Heart left ventricle (tissue), 16 donors: ENCODE results near the gene C16orf86. TPM values are rescaled to one million over a fixed set of nuclear protein-coding genes. Genes with fewer than 3 reads are reported as not detected.

Source experiments
- ATAC-seq, 4 donors: fragments of 200-7000 bp; cut with Tn5 transposase; one replicate each; pipeline ENCODE4 v1.9.1; 2020 to 2022; ENCODE audit warnings: moderate library complexity in 4 of 4, mild to moderate bottlenecking in 3 of 4, moderate number of reproducible peaks in 1 of 4
- DNase-seq, 5 donors: peaks; one replicate each; pipeline ENCODE4 v3.0.0-alpha.2; 2020
- H3K27ac ChIP-seq, 12 donors: fragments of 200-600 bp; sonication (generic) in 4 of 12; one replicate each; pipeline versions ENCODE4 v1.5.0 to v1.8.0; 2016 to 2022; ENCODE audit warnings: mild to moderate bottlenecking in 2 of 12
- H3K27me3 ChIP-seq, 9 donors: fragments of 200-600 bp; sonication (generic) in 2 of 9; one replicate each; pipeline versions ENCODE4 v1.5.1 to v1.8.0; 2016 to 2022; ENCODE audit warnings: mild to moderate bottlenecking in 3 of 9
- H3K36me3 ChIP-seq, 9 donors: fragments of 200-600 bp; sonication (generic) in 2 of 9; one replicate each; pipeline versions ENCODE4 v1.5.0 to v1.8.0; 2018 to 2022; ENCODE audit warnings: mild to moderate bottlenecking in 2 of 9
- H3K4me1 ChIP-seq, 12 donors: fragments of 200-600 bp; sonication (generic) in 4 of 12; one replicate each; pipeline versions ENCODE4 v1.5.0 to v1.8.0; 2016 to 2022; ENCODE audit warnings: mild to moderate bottlenecking in 3 of 12
- H3K4me3 ChIP-seq, 12 donors: fragments of 200-600 bp; sonication (generic) in 4 of 12; one replicate each; pipeline versions ENCODE4 v1.5.0 to v1.8.0; 2017 to 2022; ENCODE audit warnings: mild to moderate bottlenecking in 9 of 12, moderate library complexity in 4 of 12
- H3K9me3 ChIP-seq, 12 donors: fragments of 200-600 bp; sonication (generic) in 4 of 12; one replicate each; pipeline versions ENCODE4 v1.5.0 to v1.8.0; 2016 to 2022; ENCODE audit warnings: mild to moderate bottlenecking in 1 of 12
- CTCF ChIP-seq, 12 donors: fragments of 200-600 bp; sonication (generic) in 4 of 12; IDR thresholded peaks; one replicate each; pipeline versions ENCODE4 v1.5.0 to v1.8.0; 2018 to 2022; ENCODE audit warnings: antibody characterized with exemption in 12 of 12, mild to moderate bottlenecking in 5 of 12
- POLR2A ChIP-seq, 2 donors: fragments of 450-650 bp; IDR thresholded peaks; one replicate each; pipeline ENCODE4 v1.6.1; 2017; ENCODE audit warnings: antibody characterized with exemption in 2 of 2, mild to moderate bottlenecking in 2 of 2, moderate library complexity in 2 of 2
- WGBS, 4 donors: extraction: QIAGEN DNeasy Blood & Tissue Kit in 2 of 4; methylation state at CpG; one replicate each; pipeline versions ENCODE4 v1.1.5 to v1.1.7; 2013 to 2018; 5-methylcytosine and 5-hydroxymethylcytosine counted together
- intact Hi-C, 10 donors: fragments of 100-400 bp; cut with DNase I; formaldehyde crosslinking; loops; one replicate each; pipeline versions ENCODE4 v1.11.1 to v1.14.2; 2022
- polyA plus RNA-seq, 2 donors: library from polyadenylated mRNA; stranded (reverse); fragments of 200-250 nt; gene quantifications; one replicate each; pipeline ENCODE4 v1.2.3, GENCODE V29; 2013
- total RNA-seq, 9 donors: library from RNA; depleted of rRNA in 2 of 9; stranded (reverse); fragments of >200 nt in 2 of 9; fragmentation: NEBNext Ultra II Directional in 3 of 9; extraction: Animal tissue kit (Norgen Biotek cat#: 25700) in 3 of 9; gene quantifications; one replicate each; pipeline versions ENCODE4 v1.1.0 to v1.2.4, GENCODE V29; 2016 to 2023
- donor health status: ischemic (EF 13 %, LVEDD 7.1; RV severe dilation, severe dysfunction).
- donor health status: healthy with polysubstance abuse.
- donor health status: DM: no; HTN: yes; CAD: no.
- donor health status: DM: no; HTN: no; CAD: no.
- donor health status: ischemic (EF 25% LVEDD 6.9; RV normal size, moderate dysfunction).
- donor health status: ischemic (EF 25% LVEDD 5.7; RV mildly dilated, moderate dysfunction).
- donor health status: healthy.
- donor health status: DM: yes; HTN: yes; CAD: no.
- donor health status: ischemic (EF 35%, LVEDD 5.7; RV mildly dilated, moderate dysfunction).
- donor health status: nonischemic (EF 11% LVEDD 7.7; RV severe dilation, severe dysfunction).
- donor health status: DM: yes; HTN: yes; CAD: no.
- donor health status: PGD.
- donor health status: ischemic (EF 29% LVEDD 5.4; RV normal size, mild dysfunction).
- donor health status: nonischemic (EF 23%, LVEDD 6.1; RV moderate dilation, normal function).

The C16orf86 gene
- total and polyA plus RNA-seq, 11 donors = 2.1 to 11.6 (median 4.3) TPM

GRCh38 chr16:67651039-67651438 is 15.6 kb upstream of the C16orf86 start:
- TF ChIP-seq POLR2A (IDR thresholded peaks at IDR 0.05) = no peak
- no peak for TF ChIP-seq CTCF (IDR thresholded peaks at IDR 0.05)
- DNase-seq (no peak), ATAC-seq (no peak)
- Histone ChIP-seq H3K4me3 (no peak overlapping the region), H3K4me1 (peaks cover 0 to 34% (median 9%) of the 10 kb centered on the region in 12 donors), H3K9me3 (no peaks in the 10 kb centered on the region), H3K27me3 (peaks cover 33 to 89% (median 63%) of the 10 kb centered on the region in 9 donors), H3K27ac (no peak overlapping the region), H3K36me3 (no peaks in the 10 kb centered on the region)
- intact Hi-C loops = loop anchor here in 2 of 10 donors (5.0 kb wide), 2 partner anchors 84 to 129 kb away; no protein-coding TSS in a partner anchor
- 87 to 91% (median 88%) methylated on average over 7 of the region's 7 CpGs for WGBS, 4 donors

GRCh38 chr16:67651847-67652246 is 14.8 kb upstream of the C16orf86 start:
- intact Hi-C loops = loop anchor here in 2 of 10 donors (5.0 kb wide), 2 partner anchors 85 to 130 kb away; no protein-coding TSS in a partner anchor
- Histone ChIP-seq H3K4me1 (peaks cover 0 to 34% (median 9%) of the 10 kb centered on the region in 12 donors), H3K36me3 (peaks cover 0 to 3% (median 0%) of the 10 kb centered on the region in 9 donors), H3K27ac (no peak overlapping the region), H3K27me3 (peaks cover 33 to 82% (median 54%) of the 10 kb centered on the region in 9 donors), H3K9me3 (no peaks in the 10 kb centered on the region), H3K4me3 (no peak overlapping the region)
- 86 to 94% (median 91%) methylated on average over 3 to 4 of the region's 4 CpGs for WGBS, 4 donors
- TF ChIP-seq CTCF (IDR thresholded peaks at IDR 0.05) (no peak), POLR2A (IDR thresholded peaks at IDR 0.05) (no peak)
- DNase-seq (no peak), ATAC-seq (no peak)

GRCh38 chr16:67652578-67653127 is 14.0 kb upstream of the C16orf86 start:
- peak in 1 of 4 donors; percentile 49 for ATAC-seq
- H3K36me3 ChIP-seq = peaks cover 0 to 9% (median 0%) of the 10 kb centered on the region in 9 donors
- TF ChIP-seq CTCF (IDR thresholded peaks at IDR 0.05) = no peak
- TF ChIP-seq POLR2A (IDR thresholded peaks at IDR 0.05) = no peak
- H3K9me3 ChIP-seq = no peaks in the 10 kb centered on the region
- peaks cover 29 to 74% (median 53%) of the 10 kb centered on the region in 9 donors for H3K27me3 ChIP-seq
- H3K4me1 ChIP-seq = peaks cover 0 to 34% (median 9%) of the 10 kb centered on the region in 12 donors
- intact Hi-C loops = loop anchor here in 2 of 10 donors (5.0 kb wide), 2 partner anchors 85 to 130 kb away; no protein-coding TSS in a partner anchor
- DNase-seq = no peak
- no peak overlapping the region for H3K27ac ChIP-seq
- peak overlapping the region in 10 of 12 donors; percentile 25 to 56 (median 44) for H3K4me3 ChIP-seq
- WGBS, 4 donors = 4 to 17% (median 7%) methylated on average over 16 to 59 of the region's 59 CpGs; no CpG with 5 or more reads in 1 of the 4 donors

- Histone ChIP-seq H3K27ac (no peak overlapping the region), H3K4me3 (peak overlapping the region; percentile 16 to 56 (median 42)), H3K9me3 (no peaks in the 10 kb centered on the region), H3K36me3 (peaks cover 0 to 15% (median 0%) of the 10 kb centered on the region in 9 donors), H3K4me1 (peaks cover 0 to 31% (median 9%) of the 10 kb centered on the region in 12 donors), H3K27me3 (peaks cover 24 to 67% (median 47%) of the 10 kb centered on the region in 9 donors)
- 4 to 16% (median 10%) methylated on average over 39 to 68 of the region's 68 CpGs for WGBS, 4 donors
- no peak for ATAC-seq
- intact Hi-C loops = loop anchor here in 2 of 10 donors (5.0 kb wide), 2 partner anchors 86 to 131 kb away; no protein-coding TSS in a partner anchor
- TF ChIP-seq CTCF (IDR thresholded peaks at IDR 0.05) (peak in 2 of 12 donors; percentile 8 to 30), POLR2A (IDR thresholded peaks at IDR 0.05) (no peak)
- peak in 1 of 5 donors; percentile 60 for DNase-seq
Measured at GRCh38 chr16:67653128-67653788, 13.4 kb upstream of the C16orf86 start.
